Measurements from ENCODE around the gene PDE8A. TPM values are rescaled to one million over a fixed set of nuclear protein-coding genes. Genes with fewer than 3 reads are reported as not detected.

Gene PDE8A
- total and polyA plus RNA-seq, 2 experiments from 2014 or later: 5.6 to 7.5 TPM

DNA sequence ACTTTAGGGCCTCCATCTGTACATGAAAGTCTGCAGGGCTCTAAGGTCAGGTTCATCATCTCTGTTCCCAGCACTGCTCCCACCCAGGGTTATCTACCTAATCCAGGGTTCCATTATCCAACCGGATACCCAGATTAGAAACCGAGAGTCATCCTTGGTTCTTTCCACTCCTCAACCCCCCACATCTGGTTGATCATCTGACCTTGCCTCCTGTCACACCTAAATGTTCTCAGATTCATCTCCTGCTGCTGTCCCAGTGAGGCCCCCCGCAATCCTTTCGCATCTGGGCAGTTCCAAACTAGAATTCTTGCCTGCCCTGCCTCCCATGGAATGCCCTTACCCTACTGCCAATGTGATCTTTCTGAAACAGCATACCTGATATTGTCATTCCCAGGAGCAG, 136.5 kb downstream of the PDE8A start:
- peaks cover 2% of the 10 kb centered on the region; the same call in 1 of the 3 replicates for H3K36me3 Mint-ChIP-seq (ENCODE audit: low read depth)
- DNase-seq (ENCODE audit: low spot score) (no peak), ATAC-seq (no peak)
- Histone ChIP-seq H2AFZ (no peak overlapping the region), H3F3A (replicated peaks; ENCODE audit: low read depth) (no peaks in the 10 kb centered on the region), H3K4me1 (ENCODE audit: insufficient read depth) (no peaks in the 10 kb centered on the region), H3K4me3 (no peak overlapping the region), H3K27me3 (ENCODE audit: insufficient read depth) (no peaks in the 10 kb centered on the region), H3K36me3 (ENCODE audit: insufficient read depth) (no peaks in the 10 kb centered on the region), H3K79me2 (replicated peaks; ENCODE audit: insufficient read depth) (no peaks in the 10 kb centered on the region), H3K27ac (ENCODE audit: low read depth) (no peak overlapping the region), H3K9me2 (ENCODE audit: insufficient read depth) (no peaks in the 10 kb centered on the region), H3K4me2 (no peak overlapping the region), H4K20me1 (replicated peaks; ENCODE audit: insufficient read depth) (no peaks in the 10 kb centered on the region)
- peaks cover 2% of the 10 kb centered on the region for H3K27me3 Mint-ChIP-seq (ENCODE audit: insufficient read depth, low read depth, poor library complexity)
- H3K4me3 Mint-ChIP-seq: no peak overlapping the region
- no peaks in the 10 kb centered on the region for H3K4me1 Mint-ChIP-seq
- no peaks in the 10 kb centered on the region for H3K9me3 Mint-ChIP-seq
- H3K27ac Mint-ChIP-seq: no peak overlapping the region
- TF ChIP-seq, protein P1, sequence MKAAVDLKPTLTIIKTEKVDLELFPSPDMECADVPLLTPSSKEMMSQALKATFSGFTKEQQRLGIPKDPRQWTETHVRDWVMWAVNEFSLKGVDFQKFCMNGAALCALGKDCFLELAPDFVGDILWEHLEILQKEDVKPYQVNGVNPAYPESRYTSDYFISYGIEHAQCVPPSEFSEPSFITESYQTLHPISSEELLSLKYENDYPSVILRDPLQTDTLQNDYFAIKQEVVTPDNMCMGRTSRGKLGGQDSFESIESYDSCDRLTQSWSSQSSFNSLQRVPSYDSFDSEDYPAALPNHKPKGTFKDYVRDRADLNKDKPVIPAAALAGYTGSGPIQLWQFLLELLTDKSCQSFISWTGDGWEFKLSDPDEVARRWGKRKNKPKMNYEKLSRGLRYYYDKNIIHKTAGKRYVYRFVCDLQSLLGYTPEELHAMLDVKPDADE (IDR thresholded peaks at IDR 0.05): no peak
- TF ChIP-seq NANOG (IDR thresholded peaks at IDR 0.05; ENCODE audit: borderline replicate concordance): no peak

DNA sequence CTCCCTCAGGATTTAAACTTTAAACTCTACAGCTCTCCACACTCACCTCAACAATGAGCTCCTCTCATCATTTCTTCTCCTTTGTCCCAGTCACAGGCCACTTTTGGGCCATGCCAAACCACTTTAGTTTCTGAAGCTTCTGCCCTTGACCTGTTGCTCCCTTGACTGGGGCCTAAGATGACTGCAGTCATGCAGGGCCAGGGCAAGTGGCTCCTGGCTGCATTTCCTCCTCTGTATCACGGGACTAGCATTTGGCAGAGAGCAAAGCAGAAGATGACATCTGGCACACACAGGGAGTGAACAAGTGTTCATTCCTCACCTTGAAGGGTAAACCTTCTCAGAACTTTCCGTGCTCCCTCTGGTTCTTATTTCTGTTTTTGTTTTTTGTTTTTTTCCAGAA, 136.9 kb downstream of the PDE8A start:
- no peak overlapping the region for H3K4me3 ChIP-seq
- Mint-ChIP-seq H3K27me3 (ENCODE audit: insufficient read depth, low read depth, poor library complexity) (peaks cover 2% of the 10 kb centered on the region), H3K36me3 (ENCODE audit: low read depth) (peaks cover 6% of the 10 kb centered on the region; the same call in 2 of the 3 replicates), H3K4me3 (no peak overlapping the region), H3K4me1 (no peaks in the 10 kb centered on the region), H3K9me3 (no peaks in the 10 kb centered on the region), H3K27ac (no peak overlapping the region)
- DNase-seq (ENCODE audit: low spot score) (no peak), ATAC-seq (no peak)
- H3F3A ChIP-seq (replicated peaks; ENCODE audit: low read depth): no peaks in the 10 kb centered on the region
- no peaks in the 10 kb centered on the region for H3K9me2 ChIP-seq (ENCODE audit: insufficient read depth)
- no peak overlapping the region for H3K4me2 ChIP-seq
- no peaks in the 10 kb centered on the region for H3K79me2 ChIP-seq (replicated peaks; ENCODE audit: insufficient read depth)
- H3K36me3 ChIP-seq (ENCODE audit: insufficient read depth): no peaks in the 10 kb centered on the region
- no peaks in the 10 kb centered on the region for H3K27me3 ChIP-seq (ENCODE audit: insufficient read depth)
- H4K20me1 ChIP-seq (replicated peaks; ENCODE audit: insufficient read depth): no peaks in the 10 kb centered on the region
- no peak overlapping the region for H3K27ac ChIP-seq (ENCODE audit: low read depth)
- H2AFZ ChIP-seq: no peak overlapping the region
- H3K4me1 ChIP-seq (ENCODE audit: insufficient read depth): no peaks in the 10 kb centered on the region
- TF ChIP-seq ZNF331 (CRISPR knock-in tag; IDR thresholded peaks at IDR 0.05; ENCODE audit: low read depth) (no peak), STAT1 (IDR thresholded peaks at IDR 0.05; ENCODE audit: unreplicated experiment) (no peak), NANOG (IDR thresholded peaks at IDR 0.05; ENCODE audit: borderline replicate concordance) (no peak), CREB1 (CRISPR knock-in tag; IDR thresholded peaks at IDR 0.05; ENCODE audit: low read depth) (no peak), POLR2AphosphoS5 (IDR thresholded peaks at IDR 0.05; ENCODE audit: low read depth) (no peak), EZH2 (IDR thresholded peaks at IDR 0.05; ENCODE audit: low read depth, unreplicated experiment) (no peak), JUNB (IDR thresholded peaks at IDR 0.05; ENCODE audit: unreplicated experiment) (no peak), EZH2phosphoT487 (IDR thresholded peaks at IDR 0.05; ENCODE audit: unreplicated experiment) (no peak)
- TF ChIP-seq, protein P2, sequence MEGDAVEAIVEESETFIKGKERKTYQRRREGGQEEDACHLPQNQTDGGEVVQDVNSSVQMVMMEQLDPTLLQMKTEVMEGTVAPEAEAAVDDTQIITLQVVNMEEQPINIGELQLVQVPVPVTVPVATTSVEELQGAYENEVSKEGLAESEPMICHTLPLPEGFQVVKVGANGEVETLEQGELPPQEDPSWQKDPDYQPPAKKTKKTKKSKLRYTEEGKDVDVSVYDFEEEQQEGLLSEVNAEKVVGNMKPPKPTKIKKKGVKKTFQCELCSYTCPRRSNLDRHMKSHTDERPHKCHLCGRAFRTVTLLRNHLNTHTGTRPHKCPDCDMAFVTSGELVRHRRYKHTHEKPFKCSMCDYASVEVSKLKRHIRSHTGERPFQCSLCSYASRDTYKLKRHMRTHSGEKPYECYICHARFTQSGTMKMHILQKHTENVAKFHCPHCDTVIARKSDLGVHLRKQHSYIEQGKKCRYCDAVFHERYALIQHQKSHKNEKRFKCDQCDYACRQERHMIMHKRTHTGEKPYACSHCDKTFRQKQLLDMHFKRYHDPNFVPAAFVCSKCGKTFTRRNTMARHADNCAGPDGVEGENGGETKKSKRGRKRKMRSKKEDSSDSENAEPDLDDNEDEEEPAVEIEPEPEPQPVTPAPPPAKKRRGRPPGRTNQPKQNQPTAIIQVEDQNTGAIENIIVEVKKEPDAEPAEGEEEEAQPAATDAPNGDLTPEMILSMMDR (conservative IDR thresholded peaks at IDR 0.05; ENCODE audit: low read depth in 2 of 2): no peak
- TF ChIP-seq, protein P3, sequence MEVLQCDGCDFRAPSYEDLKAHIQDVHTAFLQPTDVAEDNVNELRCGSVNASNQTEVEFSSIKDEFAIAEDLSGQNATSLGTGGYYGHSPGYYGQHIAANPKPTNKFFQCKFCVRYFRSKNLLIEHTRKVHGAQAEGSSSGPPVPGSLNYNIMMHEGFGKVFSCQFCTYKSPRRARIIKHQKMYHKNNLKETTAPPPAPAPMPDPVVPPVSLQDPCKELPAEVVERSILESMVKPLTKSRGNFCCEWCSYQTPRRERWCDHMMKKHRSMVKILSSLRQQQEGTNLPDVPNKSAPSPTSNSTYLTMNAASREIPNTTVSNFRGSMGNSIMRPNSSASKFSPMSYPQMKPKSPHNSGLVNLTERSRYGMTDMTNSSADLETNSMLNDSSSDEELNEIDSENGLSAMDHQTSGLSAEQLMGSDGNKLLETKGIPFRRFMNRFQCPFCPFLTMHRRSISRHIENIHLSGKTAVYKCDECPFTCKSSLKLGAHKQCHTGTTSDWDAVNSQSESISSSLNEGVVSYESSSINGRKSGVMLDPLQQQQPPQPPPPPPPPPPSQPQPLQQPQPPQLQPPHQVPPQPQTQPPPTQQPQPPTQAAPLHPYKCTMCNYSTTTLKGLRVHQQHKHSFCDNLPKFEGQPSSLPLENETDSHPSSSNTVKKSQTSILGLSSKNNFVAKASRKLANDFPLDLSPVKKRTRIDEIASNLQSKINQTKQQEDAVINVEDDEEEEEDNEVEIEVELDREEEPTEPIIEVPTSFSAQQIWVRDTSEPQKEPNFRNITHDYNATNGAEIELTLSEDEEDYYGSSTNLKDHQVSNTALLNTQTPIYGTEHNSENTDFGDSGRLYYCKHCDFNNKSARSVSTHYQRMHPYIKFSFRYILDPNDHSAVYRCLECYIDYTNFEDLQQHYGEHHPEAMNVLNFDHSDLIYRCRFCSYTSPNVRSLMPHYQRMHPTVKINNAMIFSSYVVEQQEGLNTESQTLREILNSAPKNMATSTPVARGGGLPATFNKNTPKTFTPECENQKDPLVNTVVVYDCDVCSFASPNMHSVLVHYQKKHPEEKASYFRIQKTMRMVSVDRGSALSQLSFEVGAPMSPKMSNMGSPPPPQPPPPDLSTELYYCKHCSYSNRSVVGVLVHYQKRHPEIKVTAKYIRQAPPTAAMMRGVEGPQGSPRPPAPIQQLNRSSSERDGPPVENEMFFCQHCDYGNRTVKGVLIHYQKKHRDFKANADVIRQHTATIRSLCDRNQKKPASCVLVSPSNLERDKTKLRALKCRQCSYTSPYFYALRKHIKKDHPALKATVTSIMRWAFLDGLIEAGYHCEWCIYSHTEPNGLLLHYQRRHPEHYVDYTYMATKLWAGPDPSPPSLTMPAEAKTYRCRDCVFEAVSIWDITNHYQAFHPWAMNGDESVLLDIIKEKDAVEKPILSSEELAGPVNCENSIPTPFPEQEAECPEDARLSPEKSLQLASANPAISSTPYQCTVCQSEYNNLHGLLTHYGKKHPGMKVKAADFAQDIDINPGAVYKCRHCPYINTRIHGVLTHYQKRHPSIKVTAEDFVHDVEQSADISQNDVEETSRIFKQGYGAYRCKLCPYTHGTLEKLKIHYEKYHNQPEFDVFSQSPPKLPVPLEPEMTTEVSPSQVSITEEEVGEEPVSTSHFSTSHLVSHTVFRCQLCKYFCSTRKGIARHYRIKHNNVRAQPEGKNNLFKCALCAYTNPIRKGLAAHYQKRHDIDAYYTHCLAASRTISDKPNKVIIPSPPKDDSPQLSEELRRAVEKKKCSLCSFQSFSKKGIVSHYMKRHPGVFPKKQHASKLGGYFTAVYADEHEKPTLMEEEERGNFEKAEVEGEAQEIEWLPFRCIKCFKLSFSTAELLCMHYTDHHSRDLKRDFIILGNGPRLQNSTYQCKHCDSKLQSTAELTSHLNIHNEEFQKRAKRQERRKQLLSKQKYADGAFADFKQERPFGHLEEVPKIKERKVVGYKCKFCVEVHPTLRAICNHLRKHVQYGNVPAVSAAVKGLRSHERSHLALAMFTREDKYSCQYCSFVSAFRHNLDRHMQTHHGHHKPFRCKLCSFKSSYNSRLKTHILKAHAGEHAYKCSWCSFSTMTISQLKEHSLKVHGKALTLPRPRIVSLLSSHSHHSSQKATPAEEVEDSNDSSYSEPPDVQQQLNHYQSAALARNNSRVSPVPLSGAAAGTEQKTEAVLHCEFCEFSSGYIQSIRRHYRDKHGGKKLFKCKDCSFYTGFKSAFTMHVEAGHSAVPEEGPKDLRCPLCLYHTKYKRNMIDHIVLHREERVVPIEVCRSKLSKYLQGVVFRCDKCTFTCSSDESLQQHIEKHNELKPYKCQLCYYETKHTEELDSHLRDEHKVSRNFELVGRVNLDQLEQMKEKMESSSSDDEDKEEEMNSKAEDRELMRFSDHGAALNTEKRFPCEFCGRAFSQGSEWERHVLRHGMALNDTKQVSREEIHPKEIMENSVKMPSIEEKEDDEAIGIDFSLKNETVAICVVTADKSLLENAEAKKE (CRISPR knock-in tag; IDR thresholded peaks at IDR 0.05): no peak
